Brain microvascular endothelial cell (primary cell): ENCODE data around the gene BRD3.

ENCODE experiments used
- DNase-seq: peaks from one replicate; pipeline ENCODE4 v3.0.0-alpha.2; 2020
- H3K27ac ChIP-seq: fragments of 250-450 bp; sonication (Bioruptor Pico); 2 replicates; pipeline ENCODE4 v1.5.1; 2020; ENCODE audit warnings: mild to moderate bottlenecking, moderate library complexity
- H3K27me3 ChIP-seq: fragments of 250-450 bp; sonication (Bioruptor Pico); replicated peaks from 2 replicates; pipeline ENCODE4 v1.5.1; 2020; ENCODE audit warnings: mild to moderate bottlenecking
- H3K36me3 ChIP-seq: fragments of 250-450 bp; sonication (Bioruptor Pico); replicated peaks from 2 replicates; pipeline ENCODE4 v1.5.1; 2020; ENCODE audit warnings: mild to moderate bottlenecking
- H3K4me3 ChIP-seq: 2 replicates; pipeline ENCODE4 v1.5.1; 2011; ENCODE audit warnings: low read depth, mild to moderate bottlenecking, control low read depth, low read length, moderate library complexity
- CTCF ChIP-seq: IDR thresholded peaks from 2 replicates; pipeline ENCODE4 v1.5.1; 2011; ENCODE audit warnings: low read depth, mild to moderate bottlenecking, moderate library complexity, low read length, control low read depth, inconsistent platforms; ENCODE audit errors: missing control alignments
- in situ Hi-C: cut with HindIII; loops from 2 replicates; pipeline ENCODE4 v1.10.0; 2017; ENCODE audit warnings: low sequenced_read_pairs, low pct_ligation_motif_present

The BRD3 gene

DNA sequence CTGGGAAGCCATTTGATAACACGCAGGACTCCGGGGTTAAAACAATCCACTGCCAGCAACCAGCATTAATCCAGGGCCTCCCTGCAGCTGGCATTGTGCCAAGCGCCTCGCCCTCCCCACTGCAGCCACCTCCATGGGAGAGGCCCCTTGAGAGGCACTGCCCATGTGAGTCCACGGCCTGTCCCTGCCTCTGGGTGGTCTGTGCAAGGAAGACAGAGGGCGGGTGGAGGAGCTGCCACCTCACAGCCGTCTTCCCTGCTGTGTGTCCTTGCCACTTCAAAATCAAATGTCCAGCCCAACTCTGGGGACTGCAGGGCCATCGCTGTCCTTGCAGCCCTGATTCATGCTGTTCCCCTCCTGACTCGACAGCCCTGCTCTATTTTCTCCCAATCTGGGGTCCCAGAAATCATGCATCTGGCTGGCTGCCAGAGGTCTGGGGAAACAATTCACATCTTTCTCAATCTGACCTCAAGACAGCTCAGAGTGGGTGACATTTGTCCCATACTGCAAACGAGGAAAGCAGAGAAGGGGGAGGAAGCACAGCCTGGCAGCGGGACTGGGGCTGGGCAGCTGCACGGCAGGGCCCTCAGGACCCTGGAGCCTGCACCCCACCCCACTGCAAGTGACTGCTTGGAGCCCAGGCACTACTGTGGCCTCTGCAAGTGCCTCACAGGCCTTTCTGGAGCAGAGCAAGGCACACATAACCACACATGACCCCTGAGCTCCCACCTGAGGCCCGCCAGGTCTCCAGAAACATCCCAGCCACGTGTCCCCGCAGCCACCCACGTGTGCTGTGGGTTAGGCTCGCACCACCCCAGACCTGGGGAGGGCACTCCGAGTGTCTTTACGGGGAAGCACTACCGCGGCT lies 26.8 kb downstream of the BRD3 start:
- no peak overlapping the region for H3K27ac ChIP-seq
- H3K27me3 ChIP-seq, result no peaks in the 10 kb centered on the region
- DNase-seq, result no peak
- TF ChIP-seq CTCF, result no peak
- H3K4me3 ChIP-seq, result no peak overlapping the region
- in situ Hi-C loops, result no loop called here
- peaks cover 40% of the 10 kb centered on the region for H3K36me3 ChIP-seq

GRCh38 chr9:134040176-134040565 lies 27.7 kb downstream of the BRD3 start:
- Histone ChIP-seq H3K27me3 (no peaks in the 10 kb centered on the region), H3K36me3 (peaks cover 40% of the 10 kb centered on the region), H3K27ac (no peak overlapping the region), H3K4me3 (no peak overlapping the region)
- no peak for TF ChIP-seq CTCF
- no peak for DNase-seq
- in situ Hi-C loops, result no loop called here

DNA sequence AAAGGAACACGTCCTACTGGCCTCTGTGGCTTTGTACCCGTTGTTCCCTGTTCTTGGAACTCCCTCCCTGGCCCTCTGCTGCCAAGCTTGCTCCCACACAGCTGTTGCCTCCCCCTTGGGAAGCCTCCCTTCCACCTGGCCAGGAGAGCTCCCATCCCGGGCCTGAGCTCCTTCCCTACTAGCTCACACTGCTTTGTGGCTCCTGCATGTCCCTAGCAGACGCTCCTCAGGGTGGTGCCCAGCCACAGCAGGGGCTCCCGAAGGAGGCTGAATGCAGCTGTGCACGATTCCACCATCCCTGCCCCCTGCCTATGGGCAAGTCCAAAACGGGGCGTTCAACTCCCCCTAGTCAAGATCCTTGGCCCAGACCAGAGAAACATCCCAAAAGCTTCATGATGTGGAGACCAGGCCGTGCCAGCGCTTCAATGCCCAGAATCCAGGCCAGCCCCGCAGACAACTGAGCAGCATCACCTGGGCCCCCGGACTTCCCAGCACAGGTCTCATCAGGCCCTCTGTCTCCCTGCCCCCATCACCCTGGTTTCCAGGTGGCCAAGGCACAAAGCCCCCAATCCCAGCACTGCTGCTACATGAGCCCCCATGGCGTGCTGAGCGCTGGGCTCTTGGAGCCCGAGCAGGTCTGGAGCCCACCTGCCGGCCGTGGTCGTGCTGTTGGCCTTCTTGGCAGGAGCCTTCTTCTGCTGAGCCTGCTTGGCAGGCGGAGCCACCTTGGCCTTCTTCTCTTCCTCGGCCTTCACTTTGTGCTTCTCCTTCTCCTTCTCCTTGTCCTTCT lies 28.2 kb downstream of the BRD3 start:
- in situ Hi-C loops, result no loop called here
- DNase-seq, result no peak
- no peak overlapping the region for H3K4me3 ChIP-seq
- H3K27ac ChIP-seq, result no peak overlapping the region
- TF ChIP-seq CTCF, result no peak
- peaks cover 39% of the 10 kb centered on the region for H3K36me3 ChIP-seq
- H3K27me3 ChIP-seq, result no peaks in the 10 kb centered on the region

DNA sequence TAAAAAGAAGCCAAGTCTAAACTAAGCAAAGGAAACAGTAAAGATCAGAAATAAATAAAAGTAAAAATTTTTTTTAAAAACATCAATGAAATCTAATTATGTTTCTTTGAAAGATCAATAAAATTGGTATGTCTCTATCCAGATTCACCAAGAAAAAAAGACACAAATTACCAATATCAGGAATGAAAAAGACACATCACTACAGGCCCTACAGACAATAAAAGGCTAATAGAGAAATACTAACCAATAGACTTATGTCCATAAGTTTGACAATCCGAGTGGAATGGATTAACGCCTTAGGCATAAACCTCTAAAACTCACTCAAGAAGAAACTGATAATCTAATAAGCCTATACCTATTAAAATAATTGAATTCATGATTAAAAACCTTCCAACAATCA lies 30.2 kb downstream of the BRD3 start:
- peaks cover 46% of the 10 kb centered on the region for H3K36me3 ChIP-seq
- in situ Hi-C loops, result no loop called here
- no peak for DNase-seq
- no peak overlapping the region for H3K27ac ChIP-seq
- no peak for TF ChIP-seq CTCF
- no peaks in the 10 kb centered on the region for H3K27me3 ChIP-seq
- H3K4me3 ChIP-seq, result no peak overlapping the region

- in situ Hi-C loops, result no loop called here
- DNase-seq, result no peak
- no peak for TF ChIP-seq CTCF
- Histone ChIP-seq H3K4me3 (no peak overlapping the region), H3K27ac (no peak overlapping the region), H3K27me3 (no peaks in the 10 kb centered on the region), H3K36me3 (peaks cover 50% of the 10 kb centered on the region)
Observed at GRCh38 chr9:134036130-134036529, 31.7 kb downstream of the BRD3 start.
